Measurements from ENCODE around the gene PATE1. TPM values are rescaled to one million over a fixed set of nuclear protein-coding genes. Genes with fewer than 3 reads are reported as not detected.
"Not testable (repeated sequence)": the region's sequence is repeated elsewhere in the genome, so short reads cannot be mapped to it uniquely, and the experiment has no call there.

PATE1 gene
- total RNA-seq (ENCODE audit: unreplicated experiment): not detected
- long read RNA-seq: 0 reads

GRCh38 chr11:125745979-125746378 is at the start of gene PATE1:
TSS of gene PATE1 (plus strand) at chr11:125746279. CDS start at chr11:125746305, 26 bp downstream.
- Mint-ChIP-seq H3K36me3 (ENCODE audit: low read depth, unreplicated experiment) (no peaks in the 10 kb centered on the region), H3K4me3 (ENCODE audit: unreplicated experiment) (no peak within 1 kb of the TSS), H3K4me1 (ENCODE audit: unreplicated experiment) (peaks cover 3% of the 10 kb centered on the region), H3K27me3 (ENCODE audit: unreplicated experiment) (no peaks in the 10 kb centered on the region), H3K27ac (ENCODE audit: unreplicated experiment) (no peak within 1 kb of the TSS), H3K9me3 (ENCODE audit: unreplicated experiment) (no peaks in the 10 kb centered on the region)
- DNase-seq (ENCODE audit: low spot score): no peak
- no peak for TF ChIP-seq CTCF (IDR thresholded peaks at IDR 0.05; ENCODE audit: unreplicated experiment)

GRCh38 chr11:125701018-125701610 is 45.0 kb upstream of the PATE1 start:
- H3K9me3 Mint-ChIP-seq (ENCODE audit: unreplicated experiment): no peaks in the 10 kb centered on the region
- H3K4me1 Mint-ChIP-seq (ENCODE audit: unreplicated experiment): no peaks in the 10 kb centered on the region
- DNase-seq (ENCODE audit: low spot score): no peak
- H3K27me3 Mint-ChIP-seq (ENCODE audit: unreplicated experiment): no peaks in the 10 kb centered on the region
- no peak overlapping the region for H3K27ac Mint-ChIP-seq (ENCODE audit: unreplicated experiment)
- peaks cover 4% of the 10 kb centered on the region for H3K36me3 Mint-ChIP-seq (ENCODE audit: low read depth, unreplicated experiment)
- no peak for TF ChIP-seq CTCF (IDR thresholded peaks at IDR 0.05; ENCODE audit: unreplicated experiment)
- H3K4me3 Mint-ChIP-seq (ENCODE audit: unreplicated experiment): no peak overlapping the region

GRCh38 chr11:125701858-125702621 is 44.0 kb upstream of the PATE1 start:
- no peaks in the 10 kb centered on the region for H3K27me3 Mint-ChIP-seq (ENCODE audit: unreplicated experiment)
- H3K9me3 Mint-ChIP-seq (ENCODE audit: unreplicated experiment): no peaks in the 10 kb centered on the region
- peaks cover 4% of the 10 kb centered on the region for H3K36me3 Mint-ChIP-seq (ENCODE audit: low read depth, unreplicated experiment)
- H3K4me1 Mint-ChIP-seq (ENCODE audit: unreplicated experiment): no peaks in the 10 kb centered on the region
- H3K27ac Mint-ChIP-seq (ENCODE audit: unreplicated experiment): no peak overlapping the region
- DNase-seq (ENCODE audit: low spot score): no peak
- no peak for TF ChIP-seq CTCF (IDR thresholded peaks at IDR 0.05; ENCODE audit: unreplicated experiment)
- H3K4me3 Mint-ChIP-seq (ENCODE audit: unreplicated experiment): no peak overlapping the region

GRCh38 chr11:125704686-125705085 is 41.4 kb upstream of the PATE1 start:
- H3K27me3 Mint-ChIP-seq (ENCODE audit: unreplicated experiment); H3K27ac Mint-ChIP-seq (ENCODE audit: unreplicated experiment); DNase-seq (ENCODE audit: low spot score); H3K4me1 Mint-ChIP-seq (ENCODE audit: unreplicated experiment); H3K36me3 Mint-ChIP-seq (ENCODE audit: low read depth, unreplicated experiment); H3K4me3 Mint-ChIP-seq (ENCODE audit: unreplicated experiment); H3K9me3 Mint-ChIP-seq (ENCODE audit: unreplicated experiment): not testable (repeated sequence)

- H3K27ac Mint-ChIP-seq (ENCODE audit: unreplicated experiment): no peak overlapping the region
- no peak for TF ChIP-seq CTCF (IDR thresholded peaks at IDR 0.05; ENCODE audit: unreplicated experiment)
- no peaks in the 10 kb centered on the region for H3K4me1 Mint-ChIP-seq (ENCODE audit: unreplicated experiment)
- H3K9me3 Mint-ChIP-seq (ENCODE audit: unreplicated experiment): no peaks in the 10 kb centered on the region
- no peak for DNase-seq (ENCODE audit: low spot score)
- H3K36me3 Mint-ChIP-seq (ENCODE audit: low read depth, unreplicated experiment): no peaks in the 10 kb centered on the region
- no peak overlapping the region for H3K4me3 Mint-ChIP-seq (ENCODE audit: unreplicated experiment)
- peaks cover 2% of the 10 kb centered on the region for H3K27me3 Mint-ChIP-seq (ENCODE audit: unreplicated experiment)
These were observed 25.3 kb upstream of the PATE1 start for GRCh38 chr11:125720781-125721180.
